DMS114 treated with DMSO at 0.1 percent for 48 hours (cell line): Measurements from ENCODE around the gene LZTS2.

Experiments used
- DNase-seq: peaks from one replicate; lab custom pipeline; 2025; ENCODE audit not compliant: unreplicated experiment; lab: John Stamatoyannopoulos, UW

LZTS2 gene

GRCh38 chr10:101050208-101051069 is 50.8 kb downstream of the LZTS2 start:
- no peak for DNase-seq

- no peak for DNase-seq
Observed at GRCh38 chr10:101052285-101052684, 52.7 kb downstream of the LZTS2 start.

- DNase-seq = no peak
Observed at GRCh38 chr10:101053516-101053915, 53.9 kb downstream of the LZTS2 start.

- no peak for DNase-seq
Observed at GRCh38 chr10:101054351-101054750, 54.7 kb downstream of the LZTS2 start.

GRCh38 chr10:101054876-101055275 is 55.3 kb downstream of the LZTS2 start:
- no peak for DNase-seq

- DNase-seq = no peak
Observed at GRCh38 chr10:101055411-101055810, 55.8 kb downstream of the LZTS2 start.

GRCh38 chr10:101056365-101057151 is 57.0 kb downstream of the LZTS2 start:
- no peak for DNase-seq
